Measurements from ENCODE around the gene SPRY2.
"Not testable (repeated sequence)": the region's sequence is repeated elsewhere in the genome, so short reads cannot be mapped to it uniquely, and the experiment has no call there.

The SPRY2 gene

GRCh38 chr13:80341101-80341755 lies at the start of gene SPRY2:
Gene SPRY2, minus strand, starts transcription at chr13:80341126. Its CDS starts 3,421 bp downstream, at chr13:80337705.
- peak; percentile 26 for DNase-seq

- no peak for DNase-seq
These were observed 49.4 kb upstream of the SPRY2 start for GRCh38 chr13:80390338-80390737.

- DNase-seq, result no peak
These were observed 48.4 kb upstream of the SPRY2 start for GRCh38 chr13:80389073-80390038.

GRCh38 chr13:80388506-80388905 lies 47.6 kb upstream of the SPRY2 start:
- no peak for DNase-seq

- no peak for DNase-seq
These were observed 45.7 kb upstream of the SPRY2 start for GRCh38 chr13:80386592-80386991.

GRCh38 chr13:80386002-80386401 lies 45.1 kb upstream of the SPRY2 start:
- DNase-seq, result peak; percentile 14

GRCh38 chr13:80382576-80382975 lies 41.6 kb upstream of the SPRY2 start:
- DNase-seq, result no peak

- no peak for DNase-seq
These were observed 38.3 kb upstream of the SPRY2 start for GRCh38 chr13:80379245-80379644.

GRCh38 chr13:80376554-80376953 lies 35.6 kb upstream of the SPRY2 start:
- DNase-seq, result no peak

GRCh38 chr13:80374901-80375300 lies 34.0 kb upstream of the SPRY2 start:
- DNase-seq, result no peak

- DNase-seq, result no peak
These were observed 33.5 kb upstream of the SPRY2 start for GRCh38 chr13:80374444-80374843.

GRCh38 chr13:80371840-80372509 lies 31.0 kb upstream of the SPRY2 start:
- no peak for DNase-seq

GRCh38 chr13:80367473-80367872 lies 26.5 kb upstream of the SPRY2 start:
- DNase-seq, result no peak

GRCh38 chr13:80363890-80364503 lies 23.1 kb upstream of the SPRY2 start:
- DNase-seq, result no peak

GRCh38 chr13:80362481-80362880 lies 21.6 kb upstream of the SPRY2 start:
- no peak for DNase-seq

GRCh38 chr13:80361883-80362327 lies 21.0 kb upstream of the SPRY2 start:
- DNase-seq, result no peak

GRCh38 chr13:80361298-80361697 lies 20.4 kb upstream of the SPRY2 start:
- DNase-seq, result no peak

- DNase-seq, result no peak
These were observed 19.5 kb upstream of the SPRY2 start for GRCh38 chr13:80360453-80360800.

- DNase-seq, result no peak
These were observed 19.0 kb upstream of the SPRY2 start for GRCh38 chr13:80359778-80360452.

GRCh38 chr13:80359414-80359777 lies 18.5 kb upstream of the SPRY2 start:
- no peak for DNase-seq

- not testable (repeated sequence) for DNase-seq
These were observed 14.7 kb upstream of the SPRY2 start for GRCh38 chr13:80355496-80356094.

- DNase-seq, result no peak
These were observed 7.8 kb upstream of the SPRY2 start for GRCh38 chr13:80348750-80349149.
